HG02852 (cell line): ENCODE results near the gene GABRG1.

Source experiments
- ATAC-seq: cut with Tn5 transposase; IDR thresholded peaks from one replicate; pipeline ENCODE4 v1.9.1; 2021; ENCODE audit warnings: mild to moderate bottlenecking, moderate library complexity; ENCODE audit not compliant: unreplicated experiment

Gene GABRG1

GRCh38 chr4:46123913-46124755, at the start of gene GABRG1:
Gene GABRG1, minus strand, starts transcription at chr4:46124054. Its CDS starts 141 bp downstream, at chr4:46123913.
- ATAC-seq, result no peak

- no peak for ATAC-seq
Observed at GRCh38 chr4:46146993-46147392, 23.1 kb upstream of the GABRG1 start.

DNA sequence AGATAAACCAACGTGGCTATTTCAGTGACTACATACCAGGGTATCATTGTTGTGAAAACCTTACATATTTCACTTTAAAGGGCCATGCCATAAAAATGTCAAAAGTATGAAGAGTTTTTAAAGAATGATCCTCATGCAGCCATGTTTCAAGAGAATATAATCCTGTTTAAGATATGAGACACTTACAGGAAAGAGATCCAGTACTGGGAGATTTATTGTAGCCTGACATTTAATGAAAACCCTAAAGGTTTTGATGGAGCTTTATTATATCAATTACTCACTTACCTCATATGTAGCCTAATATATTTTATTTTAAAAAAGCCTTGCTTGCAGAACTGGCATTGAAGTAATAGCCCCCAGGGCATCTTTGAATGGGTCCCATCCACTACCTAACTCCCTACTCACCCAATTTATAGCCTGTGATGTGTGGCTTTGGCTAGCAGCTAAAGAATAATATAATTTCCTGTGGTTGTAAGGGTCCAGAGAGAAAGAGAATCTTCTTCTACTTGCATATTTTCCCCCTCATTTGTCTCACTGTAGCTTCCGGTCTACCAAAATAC, 7.7 kb upstream of the GABRG1 start:
- ATAC-seq, result no peak

GRCh38 chr4:46124773-46125413, 1.0 kb upstream of the GABRG1 start:
- ATAC-seq, result no peak

DNA sequence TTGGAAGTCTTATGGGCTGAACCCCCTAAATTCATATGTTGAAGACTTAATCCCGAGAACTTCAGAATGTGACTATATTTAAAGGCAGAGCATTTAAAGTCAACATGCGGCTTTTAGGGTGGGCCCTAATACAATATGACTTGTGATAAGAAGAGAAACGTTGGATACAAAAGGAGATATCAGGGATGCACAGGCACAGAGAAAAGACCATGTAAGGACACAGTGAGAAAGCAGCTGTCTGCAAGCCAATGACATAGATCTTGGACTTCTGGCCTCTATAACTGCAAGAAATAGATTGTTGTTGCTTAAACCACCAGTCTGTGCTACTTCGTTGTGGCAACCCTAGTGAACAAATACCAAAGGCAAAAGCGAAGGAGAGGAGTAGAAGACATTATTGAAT, 42.2 kb downstream of the GABRG1 start:
- ATAC-seq, result no peak

- no peak for ATAC-seq
Observed at GRCh38 chr4:46081248-46081647, 42.6 kb downstream of the GABRG1 start.

DNA sequence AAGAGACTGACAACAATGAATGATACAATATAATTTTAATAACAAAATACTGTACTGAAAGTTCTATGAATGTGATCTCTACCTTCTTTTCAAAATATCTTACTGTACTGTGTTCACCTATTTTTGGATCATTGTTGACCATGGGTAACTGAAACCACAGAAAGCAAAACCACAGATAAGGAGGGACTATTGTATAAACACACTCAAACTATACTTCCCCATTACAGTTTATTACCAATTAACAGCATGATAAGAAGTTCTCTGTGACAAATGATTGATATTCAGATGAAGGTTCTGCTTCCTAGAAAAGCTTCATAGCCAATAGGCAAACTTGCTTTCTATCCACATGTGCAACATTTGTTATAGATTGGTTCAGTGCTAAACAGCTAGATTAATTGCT, 50.1 kb downstream of the GABRG1 start:
- ATAC-seq, result no peak

DNA sequence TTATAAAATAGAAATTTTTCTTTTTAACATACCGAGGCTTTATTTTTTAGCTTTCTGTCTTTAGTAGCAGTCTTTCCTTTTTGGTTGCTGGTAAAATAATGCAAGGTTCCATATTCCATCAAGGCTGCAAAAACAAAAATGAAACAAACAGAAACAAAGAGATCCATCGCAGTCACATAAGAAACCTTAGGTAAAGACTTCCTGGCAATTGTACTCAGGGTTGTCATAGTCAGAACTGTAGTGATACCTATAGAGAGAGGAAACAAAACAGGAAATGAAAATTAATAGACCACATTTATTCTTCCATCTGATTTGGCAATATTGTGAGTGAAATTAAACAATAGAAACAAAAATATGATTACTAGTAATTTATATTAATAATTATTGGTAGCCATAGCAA, 72.5 kb downstream of the GABRG1 start:
- no peak for ATAC-seq

DNA sequence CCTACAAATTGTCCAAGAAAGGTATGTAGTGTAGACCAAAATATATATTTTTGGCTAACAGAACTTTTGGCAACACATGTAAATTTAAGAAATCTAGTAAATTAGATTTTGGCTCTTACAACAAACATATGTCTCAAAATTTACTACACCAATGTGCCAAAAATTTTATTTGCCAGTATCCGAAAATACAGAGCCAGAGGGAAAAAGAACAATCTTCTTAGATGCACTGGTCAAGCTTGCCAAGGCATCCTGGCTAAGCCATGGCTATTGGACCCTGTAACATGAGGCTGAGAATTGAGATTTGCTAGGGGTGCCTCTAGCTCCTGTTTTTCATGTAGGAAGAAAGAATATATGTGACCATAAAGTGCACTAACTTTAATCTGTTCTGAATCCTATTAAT, 91.8 kb downstream of the GABRG1 start:
- no peak for ATAC-seq

- ATAC-seq, result no peak
Observed at GRCh38 chr4:46016306-46016705, 107.5 kb downstream of the GABRG1 start.

- no peak for ATAC-seq
Observed at GRCh38 chr4:45992728-45993127, 131.1 kb downstream of the GABRG1 start.

GRCh38 chr4:45989775-45990174, 134.1 kb downstream of the GABRG1 start:
- ATAC-seq, result no peak

DNA sequence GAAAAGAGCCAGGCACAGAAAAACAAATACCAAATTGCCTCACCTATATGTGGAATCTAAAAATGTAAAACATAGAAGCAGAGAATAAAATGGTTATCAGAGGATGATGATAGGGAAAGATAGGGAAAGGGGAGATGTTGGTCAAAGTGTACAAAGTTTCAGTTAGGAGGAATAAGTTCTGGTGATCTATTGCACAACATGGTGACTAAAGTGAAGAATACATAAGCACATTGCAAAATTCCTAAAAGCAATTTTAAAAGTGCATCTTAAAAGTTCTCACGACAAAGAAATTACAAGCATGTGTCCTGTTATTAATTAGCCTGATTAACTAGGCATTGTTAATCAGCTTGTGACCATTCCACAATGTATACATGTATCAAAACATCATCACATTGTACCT, 136.0 kb downstream of the GABRG1 start:
- ATAC-seq, result no peak
